GM19239 (cell line): ENCODE data around the gene MIA.
"Not testable (repeated sequence)": the region's sequence is repeated elsewhere in the genome, so short reads cannot be mapped to it uniquely, and the experiment has no call there.

Experiments used
- DNase-seq: peaks from one replicate; pipeline ENCODE4 v3.0.0; 2011; ENCODE audit warnings: low spot score; ENCODE audit not compliant: insufficient read length
- FAIRE-seq: peaks from 2 replicates; lab custom pipeline; 2011; peaks lifted over from hg19 to GRCh38; lab: Jason Lieb, UNC

The MIA gene

GRCh38 chr19:40750058-40750873 lies 25.1 kb upstream of the MIA start, which contains the start of gene ACTMAP:
TSS of gene ACTMAP (minus strand) at chr19:40750477. CDS start at chr19:40749803, 674 bp downstream.
- FAIRE-seq (no peak), DNase-seq (peak; percentile 87)

GRCh38 chr19:40750874-40751537 lies 24.3 kb upstream of the MIA start, which contains the start of gene SNRPA:
TSS of gene SNRPA (plus strand) at chr19:40751203. CDS start at chr19:40751409, 206 bp downstream.
- peak; percentile 74 for DNase-seq
- FAIRE-seq = peak; percentile 96

GRCh38 chr19:40752257-40752781 lies 23.0 kb upstream of the MIA start:
- DNase-seq (no peak), FAIRE-seq (no peak)

- DNase-seq (no peak), FAIRE-seq (peak; percentile 21)
Observed at GRCh38 chr19:40754611-40755247, 20.6 kb upstream of the MIA start.

- FAIRE-seq = no peak
Observed at GRCh38 chr19:40755248-40755624, 20.1 kb upstream of the MIA start.

GRCh38 chr19:40755791-40756190 lies 19.5 kb upstream of the MIA start:
- DNase-seq (no peak), FAIRE-seq (no peak)

More at GRCh38 chr19:40755248-40755624, 20.1 kb upstream of the MIA start:
- no peak for DNase-seq

GRCh38 chr19:40756502-40757110 lies 18.7 kb upstream of the MIA start:
- DNase-seq (no peak), FAIRE-seq (no peak)

GRCh38 chr19:40758491-40758890 lies 16.8 kb upstream of the MIA start:
- FAIRE-seq (no peak), DNase-seq (no peak)

- DNase-seq (no peak), FAIRE-seq (no peak)
Observed at GRCh38 chr19:40759352-40759751, 16.0 kb upstream of the MIA start.

GRCh38 chr19:40762754-40763470 lies 12.4 kb upstream of the MIA start:
- FAIRE-seq = no peak
- no peak for DNase-seq

GRCh38 chr19:40763526-40763925 lies 11.8 kb upstream of the MIA start:
- no peak for DNase-seq
- FAIRE-seq = no peak

- DNase-seq = no peak
- no peak for FAIRE-seq
Observed at GRCh38 chr19:40763963-40764362, 11.4 kb upstream of the MIA start.

- not testable (repeated sequence) for DNase-seq, FAIRE-seq
Observed at GRCh38 chr19:40766385-40766784, 8.9 kb upstream of the MIA start.

- DNase-seq (no peak), FAIRE-seq (no peak)
Observed at GRCh38 chr19:40768869-40769268, 6.5 kb upstream of the MIA start.

GRCh38 chr19:40771101-40771862 lies 4.0 kb upstream of the MIA start:
- FAIRE-seq, DNase-seq: not testable (repeated sequence)

GRCh38 chr19:40775632-40776022 lies 306 bp downstream of the MIA start:
- DNase-seq = no peak
- no peak for FAIRE-seq

- no peak for DNase-seq
- FAIRE-seq = no peak
Observed at GRCh38 chr19:40776364-40776763, 1.0 kb downstream of the MIA start.

- peak; percentile 99 for FAIRE-seq
- peak; percentile 67 for DNase-seq
Observed at GRCh38 chr19:40776932-40777644, 1.8 kb downstream of the MIA start.
